Heart left ventricle (tissue), 13 donors: ENCODE results near the gene CDC42SE2.

Source experiments
- CTCF ChIP-seq, 12 donors: fragments of 200-600 bp; sonication (generic) in 4 of 12; IDR thresholded peaks; one replicate each; pipeline versions ENCODE4 v1.5.0 to v1.8.0; 2018 to 2022; ENCODE audit warnings: antibody characterized with exemption in 12 of 12, mild to moderate bottlenecking in 5 of 12
- POLR2A ChIP-seq, 2 donors: fragments of 450-650 bp; IDR thresholded peaks; one replicate each; pipeline ENCODE4 v1.6.1; 2017; ENCODE audit warnings: antibody characterized with exemption in 2 of 2, mild to moderate bottlenecking in 2 of 2, moderate library complexity in 2 of 2
- donor health status: ischemic (EF 13 %, LVEDD 7.1; RV severe dilation, severe dysfunction).
- donor health status: DM: no; HTN: yes; CAD: no.
- donor health status: DM: no; HTN: no; CAD: no.
- donor health status: ischemic (EF 25% LVEDD 6.9; RV normal size, moderate dysfunction).
- donor health status: ischemic (EF 25% LVEDD 5.7; RV mildly dilated, moderate dysfunction).
- donor health status: ischemic (EF 35%, LVEDD 5.7; RV mildly dilated, moderate dysfunction).
- donor health status: nonischemic (EF 11% LVEDD 7.7; RV severe dilation, severe dysfunction).
- donor health status: DM: yes; HTN: yes; CAD: no.
- donor health status: PGD.
- donor health status: ischemic (EF 29% LVEDD 5.4; RV normal size, mild dysfunction).
- donor health status: nonischemic (EF 23%, LVEDD 6.1; RV moderate dilation, normal function).

DNA sequence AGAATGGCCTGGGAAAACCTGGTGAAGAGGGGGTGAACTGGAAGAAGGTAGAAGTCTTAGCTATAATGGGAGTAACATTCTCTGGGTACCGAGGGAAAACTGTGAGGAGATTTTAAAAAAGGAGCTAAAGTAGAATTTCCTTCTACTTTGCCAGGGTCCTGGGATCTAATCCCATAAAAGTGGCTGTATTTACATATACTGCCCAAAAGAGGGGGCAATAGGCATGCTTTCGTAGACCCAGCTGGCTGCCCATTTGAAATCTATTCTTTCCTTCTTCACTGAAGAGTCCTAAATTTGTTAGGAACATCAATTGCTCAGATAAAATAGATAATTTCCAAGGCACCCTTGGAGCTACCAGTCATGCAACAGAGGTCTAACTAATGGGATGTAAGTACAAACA lies 159.2 kb downstream of the CDC42SE2 start:
- TF ChIP-seq CTCF (IDR thresholded peaks at IDR 0.05) (peak; percentile 7 to 55 (median 38)), POLR2A (IDR thresholded peaks at IDR 0.05) (no peak)
